ENCODE results near the gene PTBP2. TPM values are rescaled to one million over a fixed set of nuclear protein-coding genes. Genes with fewer than 3 reads are reported as not detected.

The PTBP2 gene
- total RNA-seq = 5.8 TPM

GRCh38 chr1:96721416-96722160, at the start of gene PTBP2:
PTBP2 (plus strand) TSS chr1:96721784; CDS start chr1:96721865, 81 bp downstream.
- ATAC-seq = peak; percentile 87

GRCh38 chr1:96674915-96675314, 46.7 kb upstream of the PTBP2 start:
- ATAC-seq = no peak

GRCh38 chr1:96682056-96682455, 39.5 kb upstream of the PTBP2 start:
- no peak for ATAC-seq

GRCh38 chr1:96683931-96684330, 37.7 kb upstream of the PTBP2 start:
- ATAC-seq = no peak

GRCh38 chr1:96684744-96685143, 36.8 kb upstream of the PTBP2 start:
- no peak for ATAC-seq

- no peak for ATAC-seq
Observed at GRCh38 chr1:96688767-96689166, 32.8 kb upstream of the PTBP2 start.

- ATAC-seq = no peak
Observed at GRCh38 chr1:96695954-96696353, 25.6 kb upstream of the PTBP2 start.

GRCh38 chr1:96698342-96698983, 23.1 kb upstream of the PTBP2 start:
- ATAC-seq = no peak

GRCh38 chr1:96703186-96703585, 18.4 kb upstream of the PTBP2 start:
- ATAC-seq = no peak

GRCh38 chr1:96707023-96707422, 14.6 kb upstream of the PTBP2 start:
- ATAC-seq = no peak

GRCh38 chr1:96708482-96708881, 13.1 kb upstream of the PTBP2 start:
- no peak for ATAC-seq

GRCh38 chr1:96710708-96711477, 10.7 kb upstream of the PTBP2 start:
- ATAC-seq = peak; percentile 71

GRCh38 chr1:96713649-96714048, 7.9 kb upstream of the PTBP2 start:
- ATAC-seq = no peak

GRCh38 chr1:96714881-96715280, 6.7 kb upstream of the PTBP2 start:
- no peak for ATAC-seq

GRCh38 chr1:96715482-96715881, 6.1 kb upstream of the PTBP2 start:
- ATAC-seq = no peak

- ATAC-seq = no peak
Observed at GRCh38 chr1:96721053-96721415, 550 bp upstream of the PTBP2 start.

GRCh38 chr1:96722161-96722922, 758 bp downstream of the PTBP2 start:
- ATAC-seq = peak; percentile 50

GRCh38 chr1:96722958-96723357, 1.4 kb downstream of the PTBP2 start:
- ATAC-seq = no peak

GRCh38 chr1:96723377-96723776, 1.8 kb downstream of the PTBP2 start:
- no peak for ATAC-seq

- ATAC-seq = no peak
Observed at GRCh38 chr1:96723936-96724335, 2.4 kb downstream of the PTBP2 start.

GRCh38 chr1:96727860-96728259, 6.3 kb downstream of the PTBP2 start:
- no peak for ATAC-seq

GRCh38 chr1:96730574-96731298, 9.2 kb downstream of the PTBP2 start:
- ATAC-seq = no peak
